ENCODE data around the gene ECHS1.

ECHS1 gene

DNA sequence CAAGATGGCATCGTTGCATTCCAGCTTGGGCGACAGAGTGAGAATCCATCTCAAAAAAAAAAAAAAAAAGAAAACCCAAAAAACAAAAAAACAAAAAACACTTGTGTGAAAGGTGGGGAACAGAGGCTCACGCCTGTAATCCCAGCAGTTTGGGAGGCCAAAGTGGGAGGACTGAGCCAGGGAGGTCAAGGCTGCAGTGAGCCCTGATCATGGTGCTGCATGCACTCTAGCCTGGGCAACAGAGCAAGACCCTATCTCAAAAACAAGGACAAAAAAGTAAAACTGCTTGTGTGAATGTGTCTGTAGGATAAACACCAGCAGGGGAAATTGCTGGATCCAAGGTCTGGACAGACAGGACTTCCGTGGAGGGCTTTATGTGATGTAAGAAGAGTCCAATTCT is 10.4 kb upstream of the ECHS1 start:
- no peak overlapping the region for H3K4me3 ChIP-seq (ENCODE audit: low read depth, low read length)
- TF ChIP-seq, protein P1, sequence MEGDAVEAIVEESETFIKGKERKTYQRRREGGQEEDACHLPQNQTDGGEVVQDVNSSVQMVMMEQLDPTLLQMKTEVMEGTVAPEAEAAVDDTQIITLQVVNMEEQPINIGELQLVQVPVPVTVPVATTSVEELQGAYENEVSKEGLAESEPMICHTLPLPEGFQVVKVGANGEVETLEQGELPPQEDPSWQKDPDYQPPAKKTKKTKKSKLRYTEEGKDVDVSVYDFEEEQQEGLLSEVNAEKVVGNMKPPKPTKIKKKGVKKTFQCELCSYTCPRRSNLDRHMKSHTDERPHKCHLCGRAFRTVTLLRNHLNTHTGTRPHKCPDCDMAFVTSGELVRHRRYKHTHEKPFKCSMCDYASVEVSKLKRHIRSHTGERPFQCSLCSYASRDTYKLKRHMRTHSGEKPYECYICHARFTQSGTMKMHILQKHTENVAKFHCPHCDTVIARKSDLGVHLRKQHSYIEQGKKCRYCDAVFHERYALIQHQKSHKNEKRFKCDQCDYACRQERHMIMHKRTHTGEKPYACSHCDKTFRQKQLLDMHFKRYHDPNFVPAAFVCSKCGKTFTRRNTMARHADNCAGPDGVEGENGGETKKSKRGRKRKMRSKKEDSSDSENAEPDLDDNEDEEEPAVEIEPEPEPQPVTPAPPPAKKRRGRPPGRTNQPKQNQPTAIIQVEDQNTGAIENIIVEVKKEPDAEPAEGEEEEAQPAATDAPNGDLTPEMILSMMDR (IDR thresholded peaks at IDR 0.05; ENCODE audit: insufficient read depth, low read depth, low read length, missing control alignments) = no peak
- no peak for DNase-seq (ENCODE audit: low read depth)

- TF ChIP-seq, protein P1 (IDR thresholded peaks at IDR 0.05; ENCODE audit: insufficient read depth, low read depth, low read length, missing control alignments) = no peak
- no peak for DNase-seq (ENCODE audit: low read depth)
- H3K4me3 ChIP-seq (ENCODE audit: low read depth, low read length) = no peak overlapping the region
Measured at GRCh38 chr10:133381036-133381435, 7.9 kb upstream of the ECHS1 start.

DNA sequence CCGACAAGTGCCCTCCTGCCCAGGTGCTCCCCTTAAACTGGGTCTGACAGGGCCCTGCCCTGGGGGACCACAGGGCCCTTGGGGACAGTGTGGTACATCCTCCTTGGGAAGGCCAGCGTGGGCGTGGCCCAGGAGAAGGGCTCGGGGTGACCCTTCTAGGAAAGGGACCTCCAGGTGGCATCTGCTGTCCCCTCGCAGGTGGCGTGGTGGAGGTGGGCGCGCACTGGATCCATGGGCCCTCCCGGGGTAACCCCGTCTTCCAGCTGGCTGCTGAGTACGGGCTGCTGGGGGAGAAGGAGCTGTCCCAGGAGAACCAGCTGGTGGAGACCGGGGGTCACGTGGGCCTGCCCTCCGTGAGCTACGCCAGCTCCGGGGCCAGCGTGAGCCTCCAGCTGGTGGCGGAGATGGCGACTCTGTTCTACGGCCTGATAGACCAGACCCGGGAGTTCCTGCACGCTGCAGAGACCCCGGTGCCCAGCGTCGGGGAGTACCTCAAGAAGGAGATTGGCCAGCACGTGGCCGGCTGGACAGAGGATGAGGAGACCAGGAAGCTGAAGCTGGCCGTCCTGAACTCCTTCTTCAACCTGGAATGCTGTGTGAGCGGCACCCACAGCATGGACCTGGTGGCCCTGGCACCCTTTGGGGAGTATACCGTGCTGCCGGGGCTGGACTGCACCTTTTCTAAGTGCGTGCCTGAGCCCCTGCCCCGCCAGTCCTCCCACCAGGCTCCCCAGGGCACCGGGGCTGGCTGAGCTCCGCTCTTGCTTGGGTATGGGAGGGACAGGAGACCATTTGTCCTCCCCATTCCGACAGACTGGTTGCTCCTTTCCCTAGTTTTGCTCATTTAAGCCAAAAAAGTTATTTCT is 6.9 kb upstream of the ECHS1 start:
- TF ChIP-seq, protein P1 (IDR thresholded peaks at IDR 0.05; ENCODE audit: insufficient read depth, low read depth, low read length, missing control alignments) = no peak
- peak overlapping the region; percentile 65 for H3K4me3 ChIP-seq (ENCODE audit: low read depth, low read length)
- DNase-seq (ENCODE audit: low read depth) = no peak

DNA sequence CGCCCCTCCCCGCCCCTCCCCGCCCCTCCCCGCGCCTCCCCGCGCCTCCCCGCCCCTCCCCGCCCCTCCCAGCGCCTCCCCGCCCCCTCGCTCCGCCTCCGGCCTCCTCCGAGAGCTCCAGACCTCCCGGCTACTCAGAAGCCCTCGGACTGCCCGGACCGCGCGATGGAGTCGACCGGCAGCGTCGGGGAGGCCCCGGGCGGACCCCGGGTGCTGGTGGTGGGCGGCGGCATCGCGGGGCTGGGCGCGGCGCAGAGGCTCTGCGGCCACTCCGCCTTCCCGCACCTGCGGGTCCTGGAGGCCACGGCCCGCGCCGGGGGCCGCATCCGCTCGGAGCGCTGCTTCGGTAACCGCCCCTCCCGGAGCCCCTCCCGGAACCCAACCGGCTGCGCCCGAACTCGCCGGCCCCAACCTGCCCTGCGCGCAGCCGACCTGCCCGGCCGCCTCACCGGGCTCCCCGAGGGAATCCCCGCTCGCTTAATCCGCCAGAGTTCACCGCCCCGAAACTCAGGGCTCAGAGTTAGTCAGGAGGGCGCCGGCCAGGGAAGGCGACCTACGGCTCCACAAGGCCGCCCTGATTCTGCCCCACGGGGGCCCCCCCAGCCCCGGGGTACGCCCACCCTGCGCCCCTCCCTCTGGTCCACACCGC is 6.1 kb upstream of the ECHS1 start, which contains the start of gene PAOX:
TSS of gene PAOX (plus strand) at position 111 of the 649 bp plus-strand sequence. CDS start at position 166, 55 bp downstream.
- TF ChIP-seq, protein P1 (IDR thresholded peaks at IDR 0.05; ENCODE audit: insufficient read depth, low read depth, low read length, missing control alignments) = no peak

GRCh38 chr10:133378251-133379096 is 5.3 kb upstream of the ECHS1 start:
- H3K4me3 ChIP-seq (ENCODE audit: low read depth, low read length) = peak overlapping the region; percentile 76
- TF ChIP-seq, protein P1 (IDR thresholded peaks at IDR 0.05; ENCODE audit: insufficient read depth, low read depth, low read length, missing control alignments) = no peak
- DNase-seq (ENCODE audit: low read depth) = peak; percentile 60

More for the DNA sequence above, 6.1 kb upstream of the ECHS1 start, which contains the start of gene PAOX:
- peak within 1 kb of the TSS; percentile 76 for H3K4me3 ChIP-seq (ENCODE audit: low read depth, low read length)
- peak; percentile 81 for DNase-seq (ENCODE audit: low read depth)

DNA sequence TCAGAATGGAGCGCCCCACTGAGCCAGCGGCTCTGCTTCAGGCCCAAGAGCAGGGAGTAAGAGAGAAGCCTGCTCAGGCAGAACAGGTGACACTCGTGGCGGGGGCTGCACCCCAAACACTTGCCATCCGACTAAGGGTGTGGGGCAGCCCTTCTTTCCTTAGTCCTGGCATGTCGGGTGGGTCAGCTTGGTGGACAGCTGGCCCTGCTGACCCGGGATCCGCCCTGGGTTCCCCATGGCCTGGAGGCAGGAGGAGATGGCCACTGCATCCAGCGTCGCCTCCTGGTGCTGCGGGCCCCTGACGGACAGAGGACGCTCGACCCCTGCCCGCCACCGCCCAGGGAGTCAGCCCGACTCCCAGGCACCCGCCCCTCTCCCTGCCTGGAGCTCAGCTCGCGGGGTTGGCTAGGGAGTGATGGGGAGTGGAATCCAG is 4.7 kb upstream of the ECHS1 start:
- TF ChIP-seq, protein P1 (IDR thresholded peaks at IDR 0.05; ENCODE audit: insufficient read depth, low read depth, low read length, missing control alignments) = no peak
- no peak for DNase-seq (ENCODE audit: low read depth)
- H3K4me3 ChIP-seq (ENCODE audit: low read depth, low read length) = peak overlapping the region; percentile 76

Data from GM12865 (cell line).